ENCODE data around the gene CYTH1.

Gene CYTH1

GRCh38 chr17:78800132-78800931, 18.3 kb upstream of the CYTH1 start:
- H3K4me1 Mint-ChIP-seq (ENCODE audit: low read depth in 2 of 2) = peaks cover 51 to 62% of the 10 kb centered on the region in 2 donors
- H3K36me3 Mint-ChIP-seq (ENCODE audit: insufficient read depth) = peaks cover 100% of the 10 kb centered on the region
- DNase-seq = no peak
- peak overlapping the region; percentile 70 to 86 for H3K27ac Mint-ChIP-seq
- peak overlapping the region in 1 of 2 donors; percentile 46 for H3K4me3 Mint-ChIP-seq
- H3K9me3 Mint-ChIP-seq = no peaks in the 10 kb centered on the region
- H3K27me3 Mint-ChIP-seq = no peaks in the 10 kb centered on the region
- no peak for ATAC-seq (replicated peaks)

GRCh38 chr17:78798695-78799559, 16.9 kb upstream of the CYTH1 start:
- Mint-ChIP-seq H3K4me1 (ENCODE audit: low read depth in 2 of 2) (peaks cover 54 to 67% of the 10 kb centered on the region in 2 donors), H3K4me3 (peak overlapping the region; percentile 37 to 70), H3K9me3 (no peaks in the 10 kb centered on the region), H3K27ac (peak overlapping the region; percentile 70 to 92), H3K36me3 (ENCODE audit: insufficient read depth) (peaks cover 100% of the 10 kb centered on the region), H3K27me3 (no peaks in the 10 kb centered on the region)
- ATAC-seq (replicated peaks) (peak; percentile 38), DNase-seq (no peak)

GRCh38 chr17:78797691-78798585, 15.9 kb upstream of the CYTH1 start:
- Mint-ChIP-seq H3K27ac (peak overlapping the region; percentile 70 to 92), H3K4me1 (ENCODE audit: low read depth in 2 of 2) (peaks cover 49 to 61% of the 10 kb centered on the region in 2 donors), H3K9me3 (no peaks in the 10 kb centered on the region), H3K36me3 (ENCODE audit: insufficient read depth) (peaks cover 99% of the 10 kb centered on the region), H3K27me3 (no peaks in the 10 kb centered on the region), H3K4me3 (peak overlapping the region; percentile 37 to 70)
- DNase-seq (no peak), ATAC-seq (replicated peaks) (peak; percentile 20)

GRCh38 chr17:78797213-78797612, 15.1 kb upstream of the CYTH1 start:
- peak overlapping the region in 1 of 2 donors; percentile 4 for H3K4me3 Mint-ChIP-seq
- no peak for DNase-seq
- no peaks in the 10 kb centered on the region for H3K27me3 Mint-ChIP-seq
- H3K4me1 Mint-ChIP-seq (ENCODE audit: low read depth in 2 of 2) = peaks cover 49 to 55% of the 10 kb centered on the region in 2 donors
- H3K9me3 Mint-ChIP-seq = no peaks in the 10 kb centered on the region
- peaks cover 99% of the 10 kb centered on the region for H3K36me3 Mint-ChIP-seq (ENCODE audit: insufficient read depth)
- H3K27ac Mint-ChIP-seq = peak overlapping the region in 1 of 2 donors; percentile 92
- ATAC-seq (replicated peaks) = no peak

GRCh38 chr17:78796517-78796900, 14.4 kb upstream of the CYTH1 start:
- Mint-ChIP-seq H3K4me1 (ENCODE audit: low read depth in 2 of 2) (peaks cover 55 to 60% of the 10 kb centered on the region in 2 donors), H3K9me3 (no peaks in the 10 kb centered on the region), H3K4me3 (no peak overlapping the region), H3K36me3 (ENCODE audit: insufficient read depth) (peaks cover 99% of the 10 kb centered on the region), H3K27ac (peak overlapping the region in 1 of 2 donors; percentile 91), H3K27me3 (no peaks in the 10 kb centered on the region)
- ATAC-seq (replicated peaks) (no peak), DNase-seq (no peak)

- Mint-ChIP-seq H3K27me3 (no peaks in the 10 kb centered on the region), H3K4me3 (no peak overlapping the region), H3K36me3 (ENCODE audit: insufficient read depth) (peaks cover 96% of the 10 kb centered on the region), H3K27ac (peak overlapping the region in 1 of 2 donors; percentile 91), H3K4me1 (ENCODE audit: low read depth in 2 of 2) (peaks cover 55 to 57% of the 10 kb centered on the region in 2 donors), H3K9me3 (no peaks in the 10 kb centered on the region)
- no peak for DNase-seq
- no peak for ATAC-seq (replicated peaks)
Measured at GRCh38 chr17:78795861-78796516, 13.9 kb upstream of the CYTH1 start.

- H3K9me3 Mint-ChIP-seq = no peaks in the 10 kb centered on the region
- ATAC-seq (replicated peaks) = peak; percentile 29
- peak overlapping the region in 1 of 2 donors; percentile 91 for H3K27ac Mint-ChIP-seq
- no peaks in the 10 kb centered on the region for H3K27me3 Mint-ChIP-seq
- peaks cover 93% of the 10 kb centered on the region for H3K36me3 Mint-ChIP-seq (ENCODE audit: insufficient read depth)
- H3K4me3 Mint-ChIP-seq = peak overlapping the region in 1 of 2 donors; percentile 60
- H3K4me1 Mint-ChIP-seq (ENCODE audit: low read depth in 2 of 2) = peaks cover 53 to 54% of the 10 kb centered on the region in 2 donors
- no peak for DNase-seq
Measured at GRCh38 chr17:78794864-78795640, 13.0 kb upstream of the CYTH1 start.

GRCh38 chr17:78794399-78794798, 12.3 kb upstream of the CYTH1 start:
- Mint-ChIP-seq H3K36me3 (ENCODE audit: insufficient read depth) (peaks cover 93% of the 10 kb centered on the region), H3K27me3 (no peaks in the 10 kb centered on the region), H3K27ac (peak overlapping the region; percentile 83 to 91), H3K9me3 (no peaks in the 10 kb centered on the region), H3K4me1 (ENCODE audit: low read depth in 2 of 2) (peaks cover 51 to 54% of the 10 kb centered on the region in 2 donors), H3K4me3 (peak overlapping the region; percentile 47 to 60)
- no peak for ATAC-seq (replicated peaks)
- no peak for DNase-seq

GRCh38 chr17:78793968-78794367, 11.9 kb upstream of the CYTH1 start:
- Mint-ChIP-seq H3K4me1 (ENCODE audit: low read depth in 2 of 2) (peaks cover 49 to 53% of the 10 kb centered on the region in 2 donors), H3K36me3 (ENCODE audit: insufficient read depth) (peaks cover 93% of the 10 kb centered on the region), H3K27ac (peak overlapping the region; percentile 83 to 91), H3K9me3 (no peaks in the 10 kb centered on the region), H3K27me3 (no peaks in the 10 kb centered on the region), H3K4me3 (peak overlapping the region; percentile 47 to 60)
- ATAC-seq (replicated peaks) (no peak), DNase-seq (no peak)

- ATAC-seq (replicated peaks) (peak; percentile 10), DNase-seq (no peak)
- peak overlapping the region in 1 of 2 donors; percentile 1 for H3K4me3 Mint-ChIP-seq
- peak overlapping the region; percentile 91 to 93 for H3K27ac Mint-ChIP-seq
- peaks cover 44 to 48% of the 10 kb centered on the region in 2 donors for H3K4me1 Mint-ChIP-seq (ENCODE audit: low read depth in 2 of 2)
- peaks cover 93% of the 10 kb centered on the region for H3K36me3 Mint-ChIP-seq (ENCODE audit: insufficient read depth)
- H3K9me3 Mint-ChIP-seq = no peaks in the 10 kb centered on the region
- H3K27me3 Mint-ChIP-seq = no peaks in the 10 kb centered on the region
Measured at GRCh38 chr17:78793415-78793814, 11.3 kb upstream of the CYTH1 start.

- H3K27me3 Mint-ChIP-seq = no peaks in the 10 kb centered on the region
- H3K9me3 Mint-ChIP-seq = no peaks in the 10 kb centered on the region
- peaks cover 42 to 47% of the 10 kb centered on the region in 2 donors for H3K4me1 Mint-ChIP-seq (ENCODE audit: low read depth in 2 of 2)
- no peak for DNase-seq
- no peak for ATAC-seq (replicated peaks)
- H3K4me3 Mint-ChIP-seq = peak overlapping the region in 1 of 2 donors; percentile 10
- peak overlapping the region; percentile 91 to 93 for H3K27ac Mint-ChIP-seq
- peaks cover 89% of the 10 kb centered on the region for H3K36me3 Mint-ChIP-seq (ENCODE audit: insufficient read depth)
Measured at GRCh38 chr17:78791840-78792709, 10.0 kb upstream of the CYTH1 start.

Data from effector memory CD8-positive, alpha-beta T cell (primary cell).